ENCODE measurements around the gene ABCA13. TPM values are rescaled to one million over a fixed set of nuclear protein-coding genes. Genes with fewer than 3 reads are reported as not detected.

Gene ABCA13
- total and polyA plus RNA-seq, 2 donors (not counting 3 experiments of a cell fraction or from before 2014, with no cell fraction given), result 0.01 to 0.11 TPM

DNA sequence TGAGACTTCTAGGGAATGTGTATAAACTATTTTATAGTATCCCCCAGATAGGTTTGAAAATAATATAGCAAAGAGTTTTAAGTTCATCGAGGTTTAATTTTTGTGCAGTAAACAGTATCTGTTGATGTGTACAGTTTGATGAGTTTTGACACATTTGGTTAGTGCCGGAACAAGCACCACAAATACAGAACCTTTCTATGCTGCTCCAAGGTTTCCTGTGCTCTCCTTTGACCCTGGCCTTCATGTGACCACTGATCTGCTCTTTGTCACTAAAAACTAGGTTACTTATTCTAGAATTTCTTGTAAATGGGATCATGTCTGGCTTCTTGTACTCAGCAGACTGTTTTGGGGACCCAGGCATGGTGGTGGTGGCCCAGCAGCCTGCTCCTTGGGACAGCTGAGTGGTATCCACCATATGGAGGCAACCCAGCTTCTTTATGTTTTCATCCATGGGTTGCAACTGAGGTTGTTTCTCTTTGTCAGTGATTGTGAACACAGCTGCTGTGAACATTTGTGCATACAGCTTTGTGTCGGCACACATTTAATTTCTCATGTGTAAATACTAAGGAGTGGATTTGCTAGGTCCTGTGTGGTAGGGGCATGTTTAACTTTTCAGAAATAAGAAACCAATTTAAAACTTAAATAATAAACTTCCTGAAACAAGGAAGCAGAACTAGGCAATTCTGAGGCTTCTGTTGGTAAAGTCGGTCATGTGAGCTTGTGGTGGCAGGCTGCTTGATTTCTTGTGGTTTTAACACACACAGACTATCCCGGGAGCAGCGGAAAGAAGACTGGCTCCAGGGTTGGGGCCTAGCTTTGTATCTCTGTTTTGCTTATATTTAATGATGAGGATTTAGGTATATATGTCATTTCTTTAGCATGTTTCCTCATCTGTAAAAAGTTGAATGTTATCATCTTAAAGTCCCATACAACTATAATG is 219.4 kb downstream of the ABCA13 start:
- Histone ChIP-seq H3K4me1 (ENCODE audit: control insufficient read depth, extremely low read depth, insufficient read depth, low read length) (no peaks in the 10 kb centered on the region), H3K36me3 (ENCODE audit: control insufficient read depth in 2 of 2, extremely low read depth in 1 of 2, insufficient read depth in 2 of 2, low read length in 2 of 2) (no peaks in the 10 kb centered on the region), H3K4me2 (ENCODE audit: insufficient read depth, low read length) (no peak overlapping the region), H2AFZ (ENCODE audit: low read depth, low read length) (no peak overlapping the region), H4K20me1 (replicated peaks; ENCODE audit: control insufficient read depth, extremely low read depth, insufficient read depth, low read length) (no peaks in the 10 kb centered on the region), H3K9me1 (replicated peaks; ENCODE audit: control insufficient read depth, extremely low read depth, insufficient read depth, low read length) (no peaks in the 10 kb centered on the region), H3K9ac (replicated peaks; ENCODE audit: extremely low read depth, insufficient read depth, low read length) (no peak overlapping the region), H3K9me3 (replicated peaks; ENCODE audit: control insufficient read depth, insufficient read depth, low read length) (no peaks in the 10 kb centered on the region), H3K27ac (ENCODE audit: insufficient read depth, low read depth, low read length) (no peak overlapping the region), H3K79me2 (ENCODE audit: control insufficient read depth, insufficient read depth, low read length) (no peaks in the 10 kb centered on the region), H3K27me3 (ENCODE audit: control insufficient read depth in 2 of 2, insufficient read depth in 2 of 2, low read length in 2 of 2) (no peaks in the 10 kb centered on the region), H3K4me3 (replicated peaks in 1 of 3; ENCODE audit: insufficient read depth in 1 of 3, low read depth in 1 of 3, low read length in 3 of 3) (no peak overlapping the region)
- intact Hi-C loops (cut with micrococcal nuclease) (no loop called here), dilution Hi-C loops (cut with MboI; ENCODE audit: extremely low pct_ligation_motif_present, low sequenced_read_pairs) (no loop called here)
- ChIA-PET CTCF (no interaction called here), POLR2A (no interaction called here)
- TF ChIP-seq, protein P1, sequence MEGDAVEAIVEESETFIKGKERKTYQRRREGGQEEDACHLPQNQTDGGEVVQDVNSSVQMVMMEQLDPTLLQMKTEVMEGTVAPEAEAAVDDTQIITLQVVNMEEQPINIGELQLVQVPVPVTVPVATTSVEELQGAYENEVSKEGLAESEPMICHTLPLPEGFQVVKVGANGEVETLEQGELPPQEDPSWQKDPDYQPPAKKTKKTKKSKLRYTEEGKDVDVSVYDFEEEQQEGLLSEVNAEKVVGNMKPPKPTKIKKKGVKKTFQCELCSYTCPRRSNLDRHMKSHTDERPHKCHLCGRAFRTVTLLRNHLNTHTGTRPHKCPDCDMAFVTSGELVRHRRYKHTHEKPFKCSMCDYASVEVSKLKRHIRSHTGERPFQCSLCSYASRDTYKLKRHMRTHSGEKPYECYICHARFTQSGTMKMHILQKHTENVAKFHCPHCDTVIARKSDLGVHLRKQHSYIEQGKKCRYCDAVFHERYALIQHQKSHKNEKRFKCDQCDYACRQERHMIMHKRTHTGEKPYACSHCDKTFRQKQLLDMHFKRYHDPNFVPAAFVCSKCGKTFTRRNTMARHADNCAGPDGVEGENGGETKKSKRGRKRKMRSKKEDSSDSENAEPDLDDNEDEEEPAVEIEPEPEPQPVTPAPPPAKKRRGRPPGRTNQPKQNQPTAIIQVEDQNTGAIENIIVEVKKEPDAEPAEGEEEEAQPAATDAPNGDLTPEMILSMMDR (IDR thresholded peaks at IDR 0.05; ENCODE audit: extremely low read depth in 1 of 2, insufficient read depth in 1 of 2, low read depth in 1 of 2, low read length in 2 of 2), result no peak
- TF ChIP-seq EZH2 (IDR thresholded peaks at IDR 0.05; ENCODE audit: borderline replicate concordance, low read depth, low read length, severe bottlenecking) (no peak), POLR2AphosphoS5 (IDR thresholded peaks at IDR 0.05; ENCODE audit: insufficient read depth, low read depth, low read length) (no peak), JUN (IDR thresholded peaks at IDR 0.05; ENCODE audit: borderline replicate concordance, insufficient read depth, insufficient read length, low read depth) (no peak), POLR2A (IDR thresholded peaks at IDR 0.05; ENCODE audit: low read depth, low read length) (no peak), FOS (IDR thresholded peaks at IDR 0.05; ENCODE audit: borderline replicate concordance, insufficient read depth, low read length) (no peak), GATA2 (IDR thresholded peaks at IDR 0.05; ENCODE audit: insufficient read depth, insufficient read length, low read depth, low read length) (no peak), MYC (IDR thresholded peaks at IDR 0.05; ENCODE audit: low read depth, low read length) (no peak)
- TF ChIP-seq, protein P2, sequence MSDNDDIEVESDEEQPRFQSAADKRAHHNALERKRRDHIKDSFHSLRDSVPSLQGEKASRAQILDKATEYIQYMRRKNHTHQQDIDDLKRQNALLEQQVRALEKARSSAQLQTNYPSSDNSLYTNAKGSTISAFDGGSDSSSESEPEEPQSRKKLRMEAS (IDR thresholded peaks at IDR 0.05; ENCODE audit: insufficient read depth, insufficient read length), result no peak
- FAIRE-seq (no peak), DNase-seq (ENCODE audit: low read depth, low spot score) (no peak)
- BruUV-seq (replicated peaks), result no TSS peak
